ENCODE measurements around the gene TRIM68. TPM values are rescaled to one million over a fixed set of nuclear protein-coding genes. Genes with fewer than 3 reads are reported as not detected.

The TRIM68 gene
- total RNA-seq, 3 donors from 2014 or later (not counting 1 experiment from before 2014, with no cell fraction given) = 7.6 to 14.7 (median 9.8) TPM

- WGBS (ENCODE audit: insufficient coverage) = 14% methylated on average over 3 of the region's 3 CpGs
- Mint-ChIP-seq H3K9me3 (peaks cover 0 to 2% of the 10 kb centered on the region in 2 donors), H3K27me3 (ENCODE audit: low read depth in 2 of 2) (peaks cover 8 to 16% of the 10 kb centered on the region in 2 donors), H3K36me3 (no peaks in the 10 kb centered on the region), H3K4me1 (peaks cover 43 to 44% of the 10 kb centered on the region in 2 donors), H3K4me3 (peak overlapping the region; percentile 47), H3K27ac (peak overlapping the region; percentile 88 to 90)
- Histone ChIP-seq H3K4me1 (ENCODE audit: control insufficient read depth, insufficient read depth, low read length) (peaks cover 15% of the 10 kb centered on the region), H3K4me3 (ENCODE audit: low read length) (no peak overlapping the region), H3K36me3 (ENCODE audit: control insufficient read depth, insufficient read depth, low read length) (no peaks in the 10 kb centered on the region), H3K27ac (ENCODE audit: low read length) (peak overlapping the region; percentile 59), H3K27me3 (ENCODE audit: control insufficient read depth, insufficient read depth, low read length) (no peaks in the 10 kb centered on the region), H3K9me3 (ENCODE audit: control insufficient read depth, insufficient read depth, low read length) (no peaks in the 10 kb centered on the region)
- no peak for TF ChIP-seq CTCF (IDR thresholded peaks at IDR 0.05)
- intact Hi-C loops (cut with micrococcal nuclease) = no loop called here
- DNase-seq (peak in 1 of 2 donors; percentile 46), ATAC-seq (no peak)
These were observed 2.4 kb upstream of the TRIM68 start for GRCh38 chr11:4610258-4610935.

- ATAC-seq = no peak
- Mint-ChIP-seq H3K36me3 (peaks cover 18% of the 10 kb centered on the region), H3K9me3 (peaks cover 0 to 2% of the 10 kb centered on the region in 2 donors), H3K4me1 (peaks cover 53 to 59% of the 10 kb centered on the region in 2 donors), H3K4me3 (peak overlapping the region; percentile 94), H3K27me3 (ENCODE audit: low read depth in 2 of 2) (no peaks in the 10 kb centered on the region), H3K27ac (peak overlapping the region; percentile 88 to 90)
- no peaks in the 10 kb centered on the region for H3K27me3 ChIP-seq (ENCODE audit: control insufficient read depth, insufficient read depth, low read length)
- H3K27ac ChIP-seq (ENCODE audit: low read length) = no peak overlapping the region
- peaks cover 15% of the 10 kb centered on the region for H3K4me1 ChIP-seq (ENCODE audit: control insufficient read depth, insufficient read depth, low read length)
- peak overlapping the region; percentile 70 for H3K4me3 ChIP-seq (ENCODE audit: low read length)
- peak in 1 of 2 donors; percentile 6 for DNase-seq
- WGBS (ENCODE audit: insufficient coverage) = 37% methylated on average over 2 of the region's 6 CpGs
- H3K9me3 ChIP-seq (ENCODE audit: control insufficient read depth, insufficient read depth, low read length) = no peaks in the 10 kb centered on the region
- TF ChIP-seq CTCF (IDR thresholded peaks at IDR 0.05) = no peak
- peaks cover 24% of the 10 kb centered on the region for H3K36me3 ChIP-seq (ENCODE audit: control insufficient read depth, insufficient read depth, low read length)
- intact Hi-C loops (cut with micrococcal nuclease) = loop anchor here (10.0 kb wide), 1 partner anchor 1078 kb away; the partner anchor contains the start of genes TRIM22 and TRIM5
These were observed 935 bp downstream of the TRIM68 start for GRCh38 chr11:4607096-4607495.

GRCh38 chr11:4606231-4607015, 1.6 kb downstream of the TRIM68 start:
- WGBS (ENCODE audit: insufficient coverage) = 19% methylated on average over 1 of the region's 1 CpG
- H3K27me3 ChIP-seq (ENCODE audit: control insufficient read depth, insufficient read depth, low read length) = no peaks in the 10 kb centered on the region
- no peak overlapping the region for H3K4me3 ChIP-seq (ENCODE audit: low read length)
- ATAC-seq (no peak), DNase-seq (peak in 1 of 2 donors; percentile 4)
- Mint-ChIP-seq H3K4me3 (peak overlapping the region; percentile 94), H3K4me1 (peaks cover 54 to 60% of the 10 kb centered on the region in 2 donors), H3K9me3 (peaks cover 0 to 2% of the 10 kb centered on the region in 2 donors), H3K27ac (peak overlapping the region; percentile 88 to 90), H3K36me3 (peaks cover 25% of the 10 kb centered on the region), H3K27me3 (ENCODE audit: low read depth in 2 of 2) (no peaks in the 10 kb centered on the region)
- H3K36me3 ChIP-seq (ENCODE audit: control insufficient read depth, insufficient read depth, low read length) = peaks cover 31% of the 10 kb centered on the region
- TF ChIP-seq CTCF (IDR thresholded peaks at IDR 0.05) = no peak
- intact Hi-C loops (cut with micrococcal nuclease) = loop anchor here (10.0 kb wide), 1 partner anchor 1078 kb away; the partner anchor contains the start of genes TRIM22 and TRIM5
- H3K27ac ChIP-seq (ENCODE audit: low read length) = no peak overlapping the region
- H3K4me1 ChIP-seq (ENCODE audit: control insufficient read depth, insufficient read depth, low read length) = peaks cover 15% of the 10 kb centered on the region
- H3K9me3 ChIP-seq (ENCODE audit: control insufficient read depth, insufficient read depth, low read length) = no peaks in the 10 kb centered on the region
